Tibial nerve (tissue), 4 donors: Measurements from ENCODE around the gene PRKAG2. TPM values are rescaled to one million over a fixed set of nuclear protein-coding genes. Genes with fewer than 3 reads are reported as not detected.

Experiments used
- DNase-seq, 2 donors: peaks; one replicate each; pipeline ENCODE4 v3.0.0-alpha.2; 2019; ENCODE audit warnings: low spot score in 2 of 2
- H3K27ac ChIP-seq, 4 donors: fragments of 200-600 bp; sonication (generic) in 3 of 4; one replicate each; pipeline ENCODE4 v1.5.1; 2017 to 2019; ENCODE audit warnings: mild to moderate bottlenecking in 1 of 4
- H3K27me3 ChIP-seq, 2 donors: fragments of 200-600 bp; sonication (generic) in 1 of 2; one replicate each; pipeline versions ENCODE4 v1.5.1 to v1.6.0; 2017 to 2019
- H3K36me3 ChIP-seq, 3 donors: fragments of 200-600 bp; sonication (generic); one replicate each; pipeline ENCODE4 v1.5.1; 2018 to 2019
- H3K4me1 ChIP-seq, 4 donors: fragments of 200-600 bp; sonication (generic) in 3 of 4; one replicate each; pipeline ENCODE4 v1.5.1; 2017 to 2019
- H3K4me3 ChIP-seq, 4 donors: fragments of 200-600 bp; sonication (generic) in 3 of 4; one replicate each; pipeline ENCODE4 v1.5.1; 2017 to 2019; ENCODE audit warnings: mild to moderate bottlenecking in 1 of 4, moderate library complexity in 1 of 4
- H3K9me3 ChIP-seq, 4 donors: fragments of 200-600 bp; sonication (generic) in 3 of 4; one replicate each; pipeline ENCODE4 v1.5.1; 2017 to 2019
- CTCF ChIP-seq, 5 experiments: fragments of 200-600 bp in 3 of 5; fragments of 450-650 bp in 2 of 5; sonication (generic) in 3 of 5; IDR thresholded peaks; one replicate each; pipeline ENCODE4 v1.5.1; 2016 to 2019; ENCODE audit warnings: antibody characterized with exemption in 5 of 5, mild to moderate bottlenecking in 3 of 5, moderate library complexity in 2 of 5
- EP300 ChIP-seq, 2 donors: sonication (generic); formaldehyde crosslinking; IDR thresholded peaks; one replicate each; pipeline ENCODE4 v1.6.1; 2017; ENCODE audit warnings: antibody characterized with exemption in 2 of 2, mild to moderate bottlenecking in 1 of 2
- POLR2A ChIP-seq, 2 donors: fragments of 450-650 bp; IDR thresholded peaks; one replicate each; pipeline ENCODE4 v1.6.1; 2017; ENCODE audit warnings: antibody characterized with exemption in 2 of 2, mild to moderate bottlenecking in 2 of 2, moderate library complexity in 2 of 2
- WGBS, 2 donors: methylation state at CpG; one replicate each; pipeline ENCODE4 v1.1.5; 2018; 5-methylcytosine and 5-hydroxymethylcytosine counted together
- total RNA-seq, 4 donors: library from RNA; depleted of rRNA; stranded (reverse); fragments of >200 nt; gene quantifications; one replicate each; pipeline ENCODE4 v1.1.0, GENCODE V29; 2016

The PRKAG2 gene
- total RNA-seq, 4 donors from 2014 or later: 24.5 to 82.6 (median 38.3) TPM

GRCh38 chr7:151867912-151868311 lies 9.0 kb downstream of the PRKAG2 start:
- WGBS, 2 donors: 26 to 30% methylated on average over 6 of the region's 6 CpGs
- Histone ChIP-seq H3K4me3 (peak overlapping the region in 1 of 4 donors; percentile 19), H3K9me3 (no peaks in the 10 kb centered on the region), H3K27me3 (no peaks in the 10 kb centered on the region), H3K27ac (peak overlapping the region in 3 of 4 donors; percentile 58 to 84 (median 62)), H3K4me1 (peaks cover 0 to 56% (median 13%) of the 10 kb centered on the region in 4 donors), H3K36me3 (no peaks in the 10 kb centered on the region)
- no peak for DNase-seq
- TF ChIP-seq CTCF (IDR thresholded peaks at IDR 0.05): no peak
- TF ChIP-seq EP300 (IDR thresholded peaks at IDR 0.05): no peak
- TF ChIP-seq POLR2A (IDR thresholded peaks at IDR 0.05): no peak

DNA sequence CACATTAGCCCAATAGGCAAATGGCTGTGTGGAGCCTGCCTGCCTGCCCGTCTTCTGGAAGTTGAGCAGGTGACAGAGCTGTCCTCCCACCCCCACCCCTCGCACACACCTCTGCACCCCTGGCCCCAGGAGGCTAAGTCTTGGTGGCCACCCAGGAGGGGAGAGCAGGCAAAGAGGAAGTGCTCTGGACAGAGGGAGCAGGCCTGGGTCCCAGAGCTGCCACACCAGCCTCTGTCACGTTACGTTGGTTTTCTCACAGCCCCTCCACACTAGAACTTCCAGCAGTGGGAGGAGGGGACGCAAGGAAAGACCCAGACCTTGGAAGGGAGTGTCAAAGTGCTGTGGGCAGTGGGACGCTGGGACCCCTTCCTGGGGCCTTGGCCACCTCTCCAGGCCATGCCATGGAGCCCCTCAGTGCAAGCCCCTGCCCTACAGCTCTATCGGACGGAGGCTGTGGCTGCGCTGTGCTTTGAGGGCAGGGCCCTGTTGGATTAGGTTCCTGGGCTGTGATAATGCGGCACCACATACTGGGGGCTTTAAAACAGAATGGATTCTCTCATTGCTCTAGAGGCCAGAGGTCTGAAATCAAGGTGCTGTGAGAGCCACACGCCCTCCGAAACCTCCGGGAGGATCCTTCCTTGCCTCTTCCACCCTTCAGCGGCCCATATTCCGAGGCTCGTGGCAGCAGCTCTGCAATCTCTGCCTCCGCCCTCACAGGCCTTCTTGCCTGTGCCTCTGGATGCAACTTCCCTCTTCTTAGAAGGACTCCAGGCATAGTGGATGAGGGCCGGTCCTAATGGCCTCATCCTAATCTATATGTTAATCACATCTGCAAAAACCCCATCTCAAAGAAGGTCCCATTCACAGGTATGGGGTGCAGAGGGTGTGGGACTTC lies 9.9 kb downstream of the PRKAG2 start:
- peaks cover 0 to 49% (median 13%) of the 10 kb centered on the region in 4 donors for H3K4me1 ChIP-seq
- no peak for DNase-seq
- peak overlapping the region in 1 of 4 donors; percentile 84 for H3K27ac ChIP-seq
- 83 to 95% methylated on average over 15 to 18 of the region's 18 CpGs for WGBS, 2 donors
- no peaks in the 10 kb centered on the region for H3K27me3 ChIP-seq
- no peaks in the 10 kb centered on the region for H3K36me3 ChIP-seq
- no peak for TF ChIP-seq EP300 (IDR thresholded peaks at IDR 0.05)
- H3K4me3 ChIP-seq: no peak overlapping the region
- H3K9me3 ChIP-seq: no peaks in the 10 kb centered on the region

DNA sequence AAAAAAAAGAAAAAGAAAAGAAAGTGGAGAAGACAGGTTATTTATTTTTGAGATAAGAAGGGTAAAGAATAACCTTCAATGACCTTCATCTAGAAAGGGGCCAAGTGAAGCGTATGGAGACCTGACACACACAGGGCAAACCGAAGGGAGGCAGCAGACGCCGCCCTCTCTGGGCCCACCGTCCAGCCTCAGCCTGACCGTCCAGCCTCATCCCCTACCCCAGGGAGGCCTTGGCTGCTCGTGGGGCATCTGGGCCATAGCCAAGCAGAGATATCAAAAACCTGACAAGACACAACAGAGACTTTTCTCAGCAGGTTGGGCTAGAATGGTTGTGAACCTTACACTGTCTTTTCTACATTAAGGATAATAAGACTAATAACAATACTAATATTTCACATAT lies 10.9 kb downstream of the PRKAG2 start:
- no peak for TF ChIP-seq POLR2A (IDR thresholded peaks at IDR 0.05)
- no peak for TF ChIP-seq EP300 (IDR thresholded peaks at IDR 0.05)
- TF ChIP-seq CTCF (IDR thresholded peaks at IDR 0.05): no peak
- no peak for DNase-seq
- no peaks in the 10 kb centered on the region for H3K36me3 ChIP-seq
- H3K27me3 ChIP-seq: no peaks in the 10 kb centered on the region
- no peak overlapping the region for H3K27ac ChIP-seq
- 93% methylated on average over 7 of the region's 7 CpGs for WGBS, 2 donors
- H3K4me3 ChIP-seq: no peak overlapping the region
- H3K9me3 ChIP-seq: no peaks in the 10 kb centered on the region
- peaks cover 0 to 42% (median 13%) of the 10 kb centered on the region in 4 donors for H3K4me1 ChIP-seq

- Histone ChIP-seq H3K4me3 (no peak overlapping the region), H3K4me1 (peaks cover 0 to 33% (median 13%) of the 10 kb centered on the region in 4 donors), H3K27me3 (no peaks in the 10 kb centered on the region), H3K36me3 (no peaks in the 10 kb centered on the region), H3K9me3 (no peaks in the 10 kb centered on the region), H3K27ac (no peak overlapping the region)
- no peak for TF ChIP-seq EP300 (IDR thresholded peaks at IDR 0.05)
- TF ChIP-seq POLR2A (IDR thresholded peaks at IDR 0.05): no peak
- no peak for TF ChIP-seq CTCF (IDR thresholded peaks at IDR 0.05)
- WGBS, 2 donors: 83 to 90% methylated on average over 14 to 16 of the region's 16 CpGs
- DNase-seq: no peak
These were observed 11.7 kb downstream of the PRKAG2 start for GRCh38 chr7:151865070-151865670.

GRCh38 chr7:151864561-151864960 lies 12.4 kb downstream of the PRKAG2 start:
- no peaks in the 10 kb centered on the region for H3K27me3 ChIP-seq
- no peak overlapping the region for H3K4me3 ChIP-seq
- no peak overlapping the region for H3K27ac ChIP-seq
- H3K4me1 ChIP-seq: peaks cover 0 to 27% (median 10%) of the 10 kb centered on the region in 4 donors
- 91 to 97% methylated on average over 6 of the region's 6 CpGs for WGBS, 2 donors
- no peaks in the 10 kb centered on the region for H3K9me3 ChIP-seq
- no peak for TF ChIP-seq CTCF (IDR thresholded peaks at IDR 0.05)
- no peak for TF ChIP-seq POLR2A (IDR thresholded peaks at IDR 0.05)
- no peak for TF ChIP-seq EP300 (IDR thresholded peaks at IDR 0.05)
- no peak for DNase-seq
- H3K36me3 ChIP-seq: peaks cover 0 to 5% (median 0%) of the 10 kb centered on the region in 3 donors
